ENCODE data around the gene CACFD1.

Gene CACFD1

GRCh38 chr9:133483611-133484010 is 23.8 kb downstream of the CACFD1 start:
- Histone ChIP-seq H3K4me3 (no peak overlapping the region), H3K27ac (no peak overlapping the region)
- no peak for DNase-seq (ENCODE audit: low spot score)
- TF ChIP-seq CTCF (IDR thresholded peaks at IDR 0.05), result no peak

- no peak for TF ChIP-seq CTCF (IDR thresholded peaks at IDR 0.05)
- DNase-seq (ENCODE audit: low spot score), result no peak
- Histone ChIP-seq H3K27ac (no peak overlapping the region), H3K4me3 (no peak overlapping the region)
These were observed 25.1 kb downstream of the CACFD1 start for GRCh38 chr9:133484671-133485437.

- Histone ChIP-seq H3K4me3 (no peak overlapping the region), H3K27ac (no peak overlapping the region)
- no peak for DNase-seq (ENCODE audit: low spot score)
- no peak for TF ChIP-seq CTCF (IDR thresholded peaks at IDR 0.05)
These were observed 25.9 kb downstream of the CACFD1 start for GRCh38 chr9:133485531-133486260.

- TF ChIP-seq CTCF (IDR thresholded peaks at IDR 0.05), result no peak
- no peak for DNase-seq (ENCODE audit: low spot score)
- H3K4me3 ChIP-seq, result no peak overlapping the region
- H3K27ac ChIP-seq, result no peak overlapping the region
These were observed 27.6 kb downstream of the CACFD1 start for GRCh38 chr9:133487331-133487725.

- DNase-seq (ENCODE audit: low spot score), result no peak
- no peak for TF ChIP-seq CTCF (IDR thresholded peaks at IDR 0.05)
These were observed 29.0 kb downstream of the CACFD1 start for GRCh38 chr9:133488686-133489252.

GRCh38 chr9:133489253-133490190 is 29.7 kb downstream of the CACFD1 start:
- no peak for DNase-seq (ENCODE audit: low spot score)
- Histone ChIP-seq H3K4me3 (no peak overlapping the region), H3K27ac (no peak overlapping the region)
- TF ChIP-seq CTCF (IDR thresholded peaks at IDR 0.05), result no peak

More at GRCh38 chr9:133488686-133489252, 29.0 kb downstream of the CACFD1 start:
- Histone ChIP-seq H3K4me3 (no peak overlapping the region), H3K27ac (no peak overlapping the region)

All from coronary artery (tissue), 2 donors.